Cardiac muscle cell (in vitro differentiated cells and primary cell): Measurements from ENCODE around the gene RBSN. TPM values are rescaled to one million over a fixed set of nuclear protein-coding genes. Genes with fewer than 3 reads are reported as not detected.

Source experiments
- DNase-seq, 2 donors: peaks; one replicate each; pipeline versions ENCODE4 v3.0.0 to v3.0.0-alpha.2; 2010 to 2017; ENCODE audit warnings: low read depth in 1 of 2, low spot score in 1 of 2
- H3K27ac ChIP-seq: fragments of 200-600 bp; sonication (generic); 2 replicates; pipeline ENCODE4 v1.5.1; 2016
- H3K27me3 ChIP-seq: fragments of 200-600 bp; sonication (generic); 2 replicates; pipeline ENCODE4 v1.6.0; 2016; ENCODE audit warnings: control low read depth
- H3K36me3 ChIP-seq: fragments of 200-600 bp; sonication (generic); 2 replicates; pipeline ENCODE4 v1.5.1; 2016; ENCODE audit warnings: control low read depth
- H3K4me1 ChIP-seq: fragments of 200-600 bp; sonication (generic); 2 replicates; pipeline ENCODE4 v1.8.1; 2017; ENCODE audit warnings: low read depth, mild to moderate bottlenecking, mixed run types
- H3K4me3 ChIP-seq: fragments of 200-600 bp; sonication (generic); 2 replicates; pipeline ENCODE4 v1.5.1; 2016; ENCODE audit warnings: mild to moderate bottlenecking
- H3K9me3 ChIP-seq: fragments of 200-600 bp; sonication (generic); 2 replicates; pipeline ENCODE4 v1.5.1; 2017; ENCODE audit warnings: low read depth, mild to moderate bottlenecking, control low read depth
- CTCF ChIP-seq: IDR thresholded peaks from 2 replicates; pipeline ENCODE4 v1.5.1; 2012; ENCODE audit warnings: low read depth, mild to moderate bottlenecking, low read length
- polyA plus RNA-seq: library from polyadenylated mRNA; unstranded; fragments of >200 nt; fragmentation: Nextera tagmentation; extraction: Ambion mirVana; gene quantifications from 2 replicates; pipeline ENCODE4 v1.2.1, GENCODE V29; 2016
- total RNA-seq: library from RNA; depleted of rRNA; stranded (reverse); fragments of >200 nt; gene quantifications from 2 replicates; pipeline ENCODE4 v1.2.3, GENCODE V29; 2016

The RBSN gene
- total and polyA plus RNA-seq, 2 experiments from 2014 or later = 22.6 to 32.0 TPM

GRCh38 chr3:15042936-15043335 lies 56.0 kb downstream of the RBSN start:
- peak in 1 of 2 donors; percentile 39 for DNase-seq
- Histone ChIP-seq H3K27me3 (no peaks in the 10 kb centered on the region), H3K36me3 (peaks cover 75% of the 10 kb centered on the region), H3K27ac (no peak overlapping the region), H3K9me3 (no peaks in the 10 kb centered on the region), H3K4me3 (no peak overlapping the region), H3K4me1 (peaks cover 8% of the 10 kb centered on the region)
- no peak for TF ChIP-seq CTCF

- no peak for TF ChIP-seq CTCF
- Histone ChIP-seq H3K36me3 (peaks cover 76% of the 10 kb centered on the region), H3K27ac (no peak overlapping the region)
Measured at GRCh38 chr3:15041950-15042349, 57.0 kb downstream of the RBSN start.

DNA sequence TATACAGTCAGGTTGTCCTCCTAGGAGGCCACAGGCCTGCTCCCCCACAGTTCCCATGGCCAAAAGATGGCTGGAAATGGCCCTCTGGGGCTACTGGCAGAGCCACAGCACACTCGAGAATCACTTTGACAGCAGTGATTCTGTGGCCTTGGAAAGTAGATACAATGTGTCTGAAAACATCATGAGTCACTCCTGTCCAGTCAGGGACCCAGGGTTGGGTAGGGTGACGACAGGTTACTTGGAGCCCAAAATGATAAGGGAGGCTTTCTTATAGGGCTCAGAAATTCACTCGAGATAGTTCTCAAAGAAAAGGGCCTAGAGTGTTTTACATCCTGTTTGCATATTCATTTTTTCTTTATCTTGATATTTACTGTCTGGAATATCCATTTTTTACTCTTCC lies 58.1 kb downstream of the RBSN start:
- Histone ChIP-seq H3K4me3 (no peak overlapping the region), H3K36me3 (peaks cover 66% of the 10 kb centered on the region), H3K4me1 (peaks cover 8% of the 10 kb centered on the region), H3K27ac (peak overlapping the region; percentile 55), H3K9me3 (no peaks in the 10 kb centered on the region), H3K27me3 (no peaks in the 10 kb centered on the region)
- peak in 1 of 2 donors; percentile 18 for DNase-seq
- TF ChIP-seq CTCF = no peak

More at GRCh38 chr3:15041950-15042349, 57.0 kb downstream of the RBSN start:
- peaks cover 8% of the 10 kb centered on the region for H3K4me1 ChIP-seq
- H3K4me3 ChIP-seq = no peak overlapping the region
- H3K9me3 ChIP-seq = no peaks in the 10 kb centered on the region
- H3K27me3 ChIP-seq = no peaks in the 10 kb centered on the region
- DNase-seq = no peak

DNA sequence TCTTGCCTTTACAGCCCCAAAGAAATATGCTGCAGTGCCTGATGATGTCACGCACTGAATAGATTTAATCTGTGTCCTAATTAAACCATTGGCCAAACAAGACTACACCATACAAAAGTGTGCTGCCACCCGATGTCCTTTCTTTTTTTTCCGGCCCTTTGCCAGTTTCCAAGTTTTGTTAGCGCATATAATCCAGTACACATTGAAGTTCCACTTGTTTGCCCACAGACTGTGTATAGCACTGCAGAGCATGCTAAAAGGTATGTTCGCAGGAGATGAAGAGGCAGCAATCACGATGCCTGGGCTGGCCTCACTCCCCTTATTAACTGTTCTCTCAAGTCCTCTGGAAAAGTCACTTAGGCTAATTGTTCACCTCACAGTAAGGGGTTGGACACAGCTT lies 60.6 kb downstream of the RBSN start:
- Histone ChIP-seq H3K4me1 (peaks cover 8% of the 10 kb centered on the region), H3K36me3 (peaks cover 70% of the 10 kb centered on the region), H3K9me3 (no peaks in the 10 kb centered on the region), H3K27ac (no peak overlapping the region), H3K4me3 (no peak overlapping the region), H3K27me3 (no peaks in the 10 kb centered on the region)
- no peak for TF ChIP-seq CTCF
- no peak for DNase-seq

GRCh38 chr3:15033103-15033502 lies 65.8 kb downstream of the RBSN start:
- Histone ChIP-seq H3K9me3 (no peaks in the 10 kb centered on the region), H3K36me3 (peaks cover 66% of the 10 kb centered on the region)

More at GRCh38 chr3:15033103-15033502, 65.8 kb downstream of the RBSN start:
- Histone ChIP-seq H3K27ac (no peak overlapping the region), H3K4me3 (no peak overlapping the region), H3K27me3 (no peaks in the 10 kb centered on the region), H3K4me1 (no peaks in the 10 kb centered on the region)
- DNase-seq = no peak
- no peak for TF ChIP-seq CTCF
